ENCODE data around the gene IL4R. TPM values are rescaled to one million over a fixed set of nuclear protein-coding genes. Genes with fewer than 3 reads are reported as not detected.

Gene IL4R
- total and polyA plus RNA-seq, 2 of the 13 experiments (the other 11 are each of a cell fraction or from before 2014, with no cell fraction given), result 15.9 to 49.6 TPM

DNA sequence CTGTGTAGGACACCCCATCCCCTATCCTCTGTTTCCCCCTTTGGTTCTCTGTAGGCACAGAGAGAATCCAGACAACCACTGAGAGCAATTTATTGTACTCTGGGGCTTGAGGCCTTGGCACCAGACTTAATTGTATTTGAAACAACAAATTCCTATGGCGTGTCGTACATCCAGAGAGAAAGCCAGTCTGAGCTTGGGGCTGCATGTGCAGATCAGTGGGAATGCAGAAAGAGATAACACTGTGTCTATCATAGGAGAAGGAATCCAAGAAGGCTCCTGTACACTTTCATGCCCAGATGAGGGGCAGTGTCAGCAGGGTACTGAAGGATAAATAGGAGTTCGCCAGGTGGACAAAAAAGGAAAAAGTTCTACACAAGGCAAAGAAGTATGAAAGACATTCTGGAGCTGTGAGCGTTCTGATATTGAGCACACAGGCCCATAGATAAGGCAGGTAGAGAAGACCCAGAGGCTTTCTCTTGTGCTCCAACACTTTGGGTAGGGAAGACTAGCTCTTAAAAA, 22.0 kb upstream of the IL4R start (continued):
- TF ChIP-seq ZNF124 (CRISPR knock-in tag; IDR thresholded peaks at IDR 0.05), result no peak

DNA sequence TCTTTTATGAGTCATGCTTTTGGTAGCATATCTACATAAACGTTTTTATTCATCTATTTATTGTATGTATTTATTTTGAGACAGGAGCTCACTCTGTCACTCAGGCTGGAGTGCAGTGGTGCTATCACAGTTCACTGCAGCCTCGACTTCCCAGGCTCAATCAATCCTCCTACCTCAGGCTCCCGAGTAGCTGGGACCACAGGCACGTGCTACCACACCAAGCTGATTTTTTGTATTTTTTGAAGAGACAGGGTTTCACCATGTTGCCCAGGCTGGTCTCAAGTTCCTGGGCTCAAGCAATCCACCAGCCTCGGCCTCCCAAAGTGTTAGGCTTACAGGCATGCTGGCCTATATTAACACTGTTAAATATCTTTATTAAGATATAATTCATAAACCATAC, 20.4 kb upstream of the IL4R start:
- 14% methylated on average over 5 of the region's 5 CpGs for WGBS (ENCODE audit: low lambda C conversion rate)
- TF ChIP-seq ZSCAN12 (CRISPR knock-in tag; IDR thresholded peaks at IDR 0.05) (no peak), ZNF224 (CRISPR knock-in tag; IDR thresholded peaks at IDR 0.05) (no peak), CBX5 (CRISPR knock-in tag; IDR thresholded peaks at IDR 0.05; ENCODE audit: borderline replicate concordance) (no peak), ZNF446 (CRISPR knock-in tag; IDR thresholded peaks at IDR 0.05) (no peak), RFX3 (CRISPR knock-in tag; IDR thresholded peaks at IDR 0.05) (no peak), ZNF484 (CRISPR knock-in tag; IDR thresholded peaks at IDR 0.05; ENCODE audit: borderline replicate concordance, low read depth) (no peak), EHMT2 (IDR thresholded peaks at IDR 0.05; ENCODE audit: borderline replicate concordance, low read depth, low read length) (no peak)
- TF ChIP-seq, protein P1, sequence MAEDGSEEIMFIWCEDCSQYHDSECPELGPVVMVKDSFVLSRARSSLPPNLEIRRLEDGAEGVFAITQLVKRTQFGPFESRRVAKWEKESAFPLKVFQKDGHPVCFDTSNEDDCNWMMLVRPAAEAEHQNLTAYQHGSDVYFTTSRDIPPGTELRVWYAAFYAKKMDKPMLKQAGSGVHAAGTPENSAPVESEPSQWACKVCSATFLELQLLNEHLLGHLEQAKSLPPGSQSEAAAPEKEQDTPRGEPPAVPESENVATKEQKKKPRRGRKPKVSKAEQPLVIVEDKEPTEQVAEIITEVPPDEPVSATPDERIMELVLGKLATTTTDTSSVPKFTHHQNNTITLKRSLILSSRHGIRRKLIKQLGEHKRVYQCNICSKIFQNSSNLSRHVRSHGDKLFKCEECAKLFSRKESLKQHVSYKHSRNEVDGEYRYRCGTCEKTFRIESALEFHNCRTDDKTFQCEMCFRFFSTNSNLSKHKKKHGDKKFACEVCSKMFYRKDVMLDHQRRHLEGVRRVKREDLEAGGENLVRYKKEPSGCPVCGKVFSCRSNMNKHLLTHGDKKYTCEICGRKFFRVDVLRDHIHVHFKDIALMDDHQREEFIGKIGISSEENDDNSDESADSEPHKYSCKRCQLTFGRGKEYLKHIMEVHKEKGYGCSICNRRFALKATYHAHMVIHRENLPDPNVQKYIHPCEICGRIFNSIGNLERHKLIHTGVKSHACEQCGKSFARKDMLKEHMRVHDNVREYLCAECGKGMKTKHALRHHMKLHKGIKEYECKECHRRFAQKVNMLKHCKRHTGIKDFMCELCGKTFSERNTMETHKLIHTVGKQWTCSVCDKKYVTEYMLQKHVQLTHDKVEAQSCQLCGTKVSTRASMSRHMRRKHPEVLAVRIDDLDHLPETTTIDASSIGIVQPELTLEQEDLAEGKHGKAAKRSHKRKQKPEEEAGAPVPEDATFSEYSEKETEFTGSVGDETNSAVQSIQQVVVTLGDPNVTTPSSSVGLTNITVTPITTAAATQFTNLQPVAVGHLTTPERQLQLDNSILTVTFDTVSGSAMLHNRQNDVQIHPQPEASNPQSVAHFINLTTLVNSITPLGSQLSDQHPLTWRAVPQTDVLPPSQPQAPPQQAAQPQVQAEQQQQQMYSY (CRISPR knock-in tag; IDR thresholded peaks at IDR 0.05), result no peak
- TF ChIP-seq, protein P2, sequence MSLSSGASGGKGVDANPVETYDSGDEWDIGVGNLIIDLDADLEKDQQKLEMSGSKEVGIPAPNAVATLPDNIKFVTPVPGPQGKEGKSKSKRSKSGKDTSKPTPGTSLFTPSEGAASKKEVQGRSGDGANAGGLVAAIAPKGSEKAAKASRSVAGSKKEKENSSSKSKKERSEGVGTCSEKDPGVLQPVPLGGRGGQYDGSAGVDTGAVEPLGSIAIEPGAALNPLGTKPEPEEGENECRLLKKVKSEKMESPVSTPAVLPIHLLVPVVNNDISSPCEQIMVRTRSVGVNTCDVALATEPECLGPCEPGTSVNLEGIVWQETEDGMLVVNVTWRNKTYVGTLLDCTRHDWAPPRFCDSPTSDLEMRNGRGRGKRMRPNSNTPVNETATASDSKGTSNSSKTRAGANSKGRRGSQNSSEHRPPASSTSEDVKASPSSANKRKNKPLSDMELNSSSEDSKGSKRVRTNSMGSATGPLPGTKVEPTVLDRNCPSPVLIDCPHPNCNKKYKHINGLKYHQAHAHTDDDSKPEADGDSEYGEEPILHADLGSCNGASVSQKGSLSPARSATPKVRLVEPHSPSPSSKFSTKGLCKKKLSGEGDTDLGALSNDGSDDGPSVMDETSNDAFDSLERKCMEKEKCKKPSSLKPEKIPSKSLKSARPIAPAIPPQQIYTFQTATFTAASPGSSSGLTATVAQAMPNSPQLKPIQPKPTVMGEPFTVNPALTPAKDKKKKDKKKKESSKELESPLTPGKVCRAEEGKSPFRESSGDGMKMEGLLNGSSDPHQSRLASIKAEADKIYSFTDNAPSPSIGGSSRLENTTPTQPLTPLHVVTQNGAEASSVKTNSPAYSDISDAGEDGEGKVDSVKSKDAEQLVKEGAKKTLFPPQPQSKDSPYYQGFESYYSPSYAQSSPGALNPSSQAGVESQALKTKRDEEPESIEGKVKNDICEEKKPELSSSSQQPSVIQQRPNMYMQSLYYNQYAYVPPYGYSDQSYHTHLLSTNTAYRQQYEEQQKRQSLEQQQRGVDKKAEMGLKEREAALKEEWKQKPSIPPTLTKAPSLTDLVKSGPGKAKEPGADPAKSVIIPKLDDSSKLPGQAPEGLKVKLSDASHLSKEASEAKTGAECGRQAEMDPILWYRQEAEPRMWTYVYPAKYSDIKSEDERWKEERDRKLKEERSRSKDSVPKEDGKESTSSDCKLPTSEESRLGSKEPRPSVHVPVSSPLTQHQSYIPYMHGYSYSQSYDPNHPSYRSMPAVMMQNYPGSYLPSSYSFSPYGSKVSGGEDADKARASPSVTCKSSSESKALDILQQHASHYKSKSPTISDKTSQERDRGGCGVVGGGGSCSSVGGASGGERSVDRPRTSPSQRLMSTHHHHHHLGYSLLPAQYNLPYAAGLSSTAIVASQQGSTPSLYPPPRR (CRISPR knock-in tag; IDR thresholded peaks at IDR 0.05; ENCODE audit: borderline replicate concordance), result no peak
- TF ChIP-seq, protein P3, sequence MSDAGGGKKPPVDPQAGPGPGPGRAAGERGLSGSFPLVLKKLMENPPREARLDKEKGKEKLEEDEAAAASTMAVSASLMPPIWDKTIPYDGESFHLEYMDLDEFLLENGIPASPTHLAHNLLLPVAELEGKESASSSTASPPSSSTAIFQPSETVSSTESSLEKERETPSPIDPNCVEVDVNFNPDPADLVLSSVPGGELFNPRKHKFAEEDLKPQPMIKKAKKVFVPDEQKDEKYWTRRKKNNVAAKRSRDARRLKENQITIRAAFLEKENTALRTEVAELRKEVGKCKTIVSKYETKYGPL (CRISPR knock-in tag; IDR thresholded peaks at IDR 0.05), result no peak
- TF ChIP-seq, protein P4, sequence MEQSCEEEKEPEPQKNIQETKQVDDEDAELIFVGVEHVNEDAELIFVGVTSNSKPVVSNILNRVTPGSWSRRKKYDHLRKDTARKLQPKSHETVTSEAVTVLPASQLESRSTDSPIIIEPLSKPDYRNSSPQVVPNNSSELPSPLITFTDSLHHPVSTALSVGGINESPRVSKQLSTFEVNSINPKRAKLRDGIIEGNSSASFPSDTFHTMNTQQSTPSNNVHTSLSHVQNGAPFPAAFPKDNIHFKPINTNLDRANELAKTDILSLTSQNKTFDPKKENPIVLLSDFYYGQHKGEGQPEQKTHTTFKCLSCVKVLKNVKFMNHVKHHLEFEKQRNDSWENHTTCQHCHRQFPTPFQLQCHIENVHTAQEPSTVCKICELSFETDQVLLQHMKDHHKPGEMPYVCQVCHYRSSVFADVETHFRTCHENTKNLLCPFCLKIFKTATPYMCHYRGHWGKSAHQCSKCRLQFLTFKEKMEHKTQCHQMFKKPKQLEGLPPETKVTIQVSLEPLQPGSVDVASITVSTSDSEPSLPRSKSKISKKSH (CRISPR knock-in tag; IDR thresholded peaks at IDR 0.05; ENCODE audit: borderline replicate concordance), result no peak

More for the DNA sequence above, 20.4 kb upstream of the IL4R start:
- no peak overlapping the region for H2AFZ ChIP-seq (ENCODE audit: low read length)
- no TSS peak for BruUV-seq (replicated peaks)
- ChIA-PET CTCF (ENCODE audit: low intra/inter-chr PET ratio, low total read pairs) (no interaction called here), POLR2A (no interaction called here)
- peaks cover 0 to 9% of the 10 kb centered on the region in 2 experiments; a peak in 1 of 5 replicates for H3K27me3 ChIP-seq (ENCODE audit: control insufficient read depth in 1 of 2, insufficient read depth in 2 of 2, low read length in 2 of 2)
- ATAC-seq (no peak), FAIRE-seq (no peak), DNase-seq (ENCODE audit: low spot score) (no peak)
- no peak overlapping the region for H3K4me3 ChIP-seq (replicated peaks in 1 of 3; ENCODE audit: insufficient read depth in 1 of 3, low read depth in 2 of 3, low read length in 3 of 3)
- H3K27ac ChIP-seq (ENCODE audit: extremely low read length, insufficient read depth, low read length), result no peak overlapping the region
- no peaks in the 10 kb centered on the region for H3K79me2 ChIP-seq (ENCODE audit: insufficient read depth, low read length)
- in situ Hi-C loops (cut with HindIII; ENCODE audit: extremely low pct_ligation_motif_present, low pct_unique_long_range_greater_than_20kb), result no loop called here
- no peaks in the 10 kb centered on the region for H3K4me1 ChIP-seq (ENCODE audit: insufficient read depth, low read length)
- H3K4me2 ChIP-seq (ENCODE audit: low read depth, low read length), result no peak overlapping the region
- intact Hi-C loops (cut with micrococcal nuclease; ENCODE audit: unreplicated experiment), result no loop called here
- H3K9me3 ChIP-seq (ENCODE audit: low read length), result no peaks in the 10 kb centered on the region
- no peaks in the 10 kb centered on the region for H3K36me3 ChIP-seq (replicated peaks in 1 of 2; ENCODE audit: control insufficient read depth in 1 of 2, insufficient read depth in 2 of 2, low read length in 2 of 2)
- no peaks in the 10 kb centered on the region for H4K20me1 ChIP-seq (ENCODE audit: insufficient read depth, low read length)
- H3K9ac ChIP-seq (ENCODE audit: insufficient read depth, low read depth, low read length), result no peak overlapping the region

All from HepG2 (cell line).